WTC11 (cell line): ENCODE measurements around the gene IRS2. TPM values are rescaled to one million over a fixed set of nuclear protein-coding genes. Genes with fewer than 3 reads are reported as not detected.

Source experiments
- ATAC-seq: fragments of 200-7000 bp; cut with Tn5 transposase; 2 replicates; pipeline ENCODE4 v1.10.0; 2021; ENCODE audit warnings: mild to moderate bottlenecking, moderate library complexity
- CTCF ChIA-PET: fragments of 300-600 bp; sonication (Branson Sonifier 250); formaldehyde crosslinking; loops from one replicate; lab custom pipeline; 2021; ENCODE audit warnings: antibody characterized with exemption; lab: Charles Lee
- POLR2A ChIA-PET: fragments of 350-600 bp; sonication (Branson Sonifier 250); formaldehyde crosslinking; loops from one replicate; lab custom pipeline; 2021; ENCODE audit warnings: antibody characterized with exemption; lab: Charles Lee
- DNase-seq: peaks from one replicate; pipeline ENCODE4 v3.0.0; 2021; ENCODE audit warnings: low spot score
- H3K27ac Mint-ChIP-seq: 2 replicates; pipeline ENCODE4 v1.8.0; 2021; ENCODE audit warnings: mixed read lengths
- H3K27me3 Mint-ChIP-seq: 2 replicates; pipeline ENCODE4 v1.8.0; 2021; ENCODE audit warnings: low read depth, mild to moderate bottlenecking, moderate library complexity, mixed read lengths
- H3K36me3 Mint-ChIP-seq: 2 replicates; pipeline ENCODE4 v1.8.0; 2021; ENCODE audit warnings: mixed read lengths
- H3K4me1 Mint-ChIP-seq: 2 replicates; pipeline ENCODE4 v1.8.0; 2022; ENCODE audit warnings: mixed read lengths
- H3K4me3 Mint-ChIP-seq: 2 replicates; pipeline ENCODE4 v1.8.0; 2021; ENCODE audit warnings: mild to moderate bottlenecking, moderate library complexity, mixed read lengths
- H3K9me3 Mint-ChIP-seq: 2 replicates; pipeline ENCODE4 v1.8.0; 2021; ENCODE audit warnings: mixed read lengths
- AFF4 ChIP-seq: sonication (generic); formaldehyde crosslinking; IDR thresholded peaks from 2 replicates; pipeline ENCODE4 v1.8.1; 2023; ENCODE audit warnings: mild to moderate bottlenecking, missing genetic modification reagents, borderline replicate concordance
- CDX4 ChIP-seq: fragments of 250-450 bp; sonication (Bioruptor Pico); IDR thresholded peaks from 2 replicates; pipeline ENCODE4 v1.9.0; 2021; ENCODE audit warnings: moderate library complexity, mild to moderate bottlenecking, inconsistent platforms, borderline replicate concordance
- CREM ChIP-seq: sonication (generic); formaldehyde crosslinking; IDR thresholded peaks from 2 replicates; pipeline ENCODE4 v1.8.1; 2022; ENCODE audit warnings: mild to moderate bottlenecking, missing genetic modification reagents, moderate library complexity
- ERG ChIP-seq: fragments of 250-450 bp; sonication (Bioruptor Pico); IDR thresholded peaks from 2 replicates; pipeline ENCODE4 v1.8.0; 2021; ENCODE audit warnings: mild to moderate bottlenecking
- NR3C1 ChIP-seq: sonication (generic); formaldehyde crosslinking; conservative IDR thresholded peaks from 2 replicates; pipeline ENCODE4 v1.8.1; 2023; ENCODE audit warnings: low read depth, mild to moderate bottlenecking, missing genetic modification reagents
- RORB ChIP-seq: fragments of 250-450 bp; sonication (Bioruptor Pico); IDR thresholded peaks from 2 replicates; pipeline ENCODE4 v1.9.0; 2021; ENCODE audit warnings: mild to moderate bottlenecking
- SMAD3 ChIP-seq: sonication (generic); formaldehyde crosslinking; IDR thresholded peaks from 2 replicates; pipeline ENCODE4 v1.8.0; 2022; ENCODE audit warnings: missing genetic modification reagents, mild to moderate bottlenecking, borderline replicate concordance
- SOX15 ChIP-seq: fragments of 250-450 bp; sonication (Bioruptor Pico); IDR thresholded peaks from 2 replicates; pipeline ENCODE4 v1.9.0; 2021; ENCODE audit warnings: mild to moderate bottlenecking
- ZBTB43 ChIP-seq: sonication (generic); formaldehyde crosslinking; IDR thresholded peaks from 2 replicates; pipeline ENCODE4 v1.8.1; 2023; ENCODE audit warnings: mild to moderate bottlenecking, missing genetic modification reagents
- ZNF121 ChIP-seq: sonication (generic); formaldehyde crosslinking; IDR thresholded peaks from 2 replicates; pipeline ENCODE4 v1.8.0; 2023; ENCODE audit warnings: missing genetic modification reagents
- ZNF138 ChIP-seq: sonication (generic); formaldehyde crosslinking; conservative IDR thresholded peaks from 2 replicates; pipeline ENCODE4 v1.8.1; 2022; ENCODE audit warnings: mild to moderate bottlenecking, moderate library complexity, missing genetic modification reagents
- ZNF532 ChIP-seq: fragments of 250-450 bp; sonication (Bioruptor Pico); IDR thresholded peaks from 2 replicates; pipeline ENCODE4 v1.9.0; 2021; ENCODE audit warnings: mild to moderate bottlenecking, borderline replicate concordance
- ZSCAN18 ChIP-seq: fragments of 250-450 bp; sonication (Bioruptor Pico); IDR thresholded peaks from 2 replicates; pipeline ENCODE4 v2.1.2; 2022; ENCODE audit warnings: mild to moderate bottlenecking, moderate library complexity
- total RNA-seq: library from RNA; stranded (reverse); gene quantifications from 3 replicates; pipeline ENCODE4 v1.2.3, GENCODE V29; 2021

The IRS2 gene
- total RNA-seq, 1 experiment from 2014 or later: 20.5 TPM

- Mint-ChIP-seq H3K9me3 (0 out of 2 replicates have a peak, but pooled peaks cover 3% of the 10 kb centered on the region), H3K27me3 (no peaks in the 10 kb centered on the region), H3K36me3 (no peaks in the 10 kb centered on the region), H3K4me1 (0 out of 2 replicates have a peak, but pooled peaks cover 8% of the 10 kb centered on the region), H3K4me3 (no peak overlapping the region), H3K27ac (no peak overlapping the region)
- no peak for DNase-seq
- POLR2A ChIA-PET: no interaction called here
- CTCF ChIA-PET: no interaction called here
- no peak for TF ChIP-seq ZBTB43 (CRISPR knock-in tag)
- no peak for TF ChIP-seq AFF4 (CRISPR knock-in tag)
- TF ChIP-seq ZNF532 (CRISPR knock-in tag): no peak
- no peak for TF ChIP-seq SOX15 (CRISPR knock-in tag)
- no peak for TF ChIP-seq SMAD3 (CRISPR knock-in tag)
- TF ChIP-seq ZNF121 (CRISPR knock-in tag): no peak
- no peak for TF ChIP-seq ZSCAN18 (CRISPR knock-in tag)
- TF ChIP-seq CREM: no peak
- no peak for TF ChIP-seq CDX4
- no peak for TF ChIP-seq ERG (CRISPR knock-in tag)
- no peak for TF ChIP-seq RORB (CRISPR knock-in tag)
- no peak for TF ChIP-seq NR3C1 (CRISPR knock-in tag)
- TF ChIP-seq ZNF138 (CRISPR knock-in tag): no peak
- ATAC-seq: no peak
These were observed 16.6 kb upstream of the IRS2 start for GRCh38 chr13:109802936-109803335.
